Progenitor cell of endocrine pancreas (in vitro differentiated cells): ENCODE data around the gene STK16. TPM values are rescaled to one million over a fixed set of nuclear protein-coding genes. Genes with fewer than 3 reads are reported as not detected.
"Not testable (repeated sequence)": the region's sequence is repeated elsewhere in the genome, so short reads cannot be mapped to it uniquely, and the experiment has no call there.

Source experiments
- DNase-seq: peaks from one replicate; pipeline ENCODE4 v3.0.0; 2021; ENCODE audit warnings: low spot score; ENCODE audit not compliant: unreplicated experiment
- H3K27ac Mint-ChIP-seq: 2 replicates; pipeline ENCODE4 v1.8.0; 2021; ENCODE audit warnings: mild to moderate bottlenecking, moderate library complexity, mixed read lengths
- H3K27me3 Mint-ChIP-seq: 2 replicates; pipeline ENCODE4 v1.8.0; 2021; ENCODE audit warnings: mixed read lengths
- H3K36me3 Mint-ChIP-seq: 2 replicates; pipeline ENCODE4 v1.8.0; 2022; ENCODE audit warnings: mixed read lengths; ENCODE audit not compliant: insufficient read depth
- H3K4me1 Mint-ChIP-seq: 2 replicates; pipeline ENCODE4 v1.8.0; 2021; ENCODE audit warnings: low read depth, mixed read lengths
- H3K4me3 Mint-ChIP-seq: 2 replicates; pipeline ENCODE4 v1.8.0; 2021; ENCODE audit warnings: low read depth, mild to moderate bottlenecking, moderate library complexity, mixed read lengths
- H3K9me3 Mint-ChIP-seq: 2 replicates; pipeline ENCODE4 v1.8.0; 2021; ENCODE audit warnings: low read depth, mixed read lengths
- total RNA-seq: library from RNA; stranded (reverse); gene quantifications from 2 replicates; pipeline ENCODE4 v1.2.1, GENCODE V29; 2021
- TF ChIP-seq, protein P1 (sequence below): fragments of 200-600 bp; sonication (generic); IDR thresholded peaks from one replicate; pipeline ENCODE4 v1.5.0; 2021; ENCODE audit warnings: antibody characterized with exemption, mild to moderate bottlenecking; ENCODE audit not compliant: unreplicated experiment

Gene STK16
- total RNA-seq, 1 donor from 2014 or later = 23.2 TPM

- peaks cover 56% of the 10 kb centered on the region for H3K27me3 Mint-ChIP-seq
- no peaks in the 10 kb centered on the region for H3K36me3 Mint-ChIP-seq
- DNase-seq = no peak
- H3K27ac Mint-ChIP-seq = peak within 1 kb of the TSS; percentile 52
- no peaks in the 10 kb centered on the region for H3K9me3 Mint-ChIP-seq
- TF ChIP-seq, protein P1, sequence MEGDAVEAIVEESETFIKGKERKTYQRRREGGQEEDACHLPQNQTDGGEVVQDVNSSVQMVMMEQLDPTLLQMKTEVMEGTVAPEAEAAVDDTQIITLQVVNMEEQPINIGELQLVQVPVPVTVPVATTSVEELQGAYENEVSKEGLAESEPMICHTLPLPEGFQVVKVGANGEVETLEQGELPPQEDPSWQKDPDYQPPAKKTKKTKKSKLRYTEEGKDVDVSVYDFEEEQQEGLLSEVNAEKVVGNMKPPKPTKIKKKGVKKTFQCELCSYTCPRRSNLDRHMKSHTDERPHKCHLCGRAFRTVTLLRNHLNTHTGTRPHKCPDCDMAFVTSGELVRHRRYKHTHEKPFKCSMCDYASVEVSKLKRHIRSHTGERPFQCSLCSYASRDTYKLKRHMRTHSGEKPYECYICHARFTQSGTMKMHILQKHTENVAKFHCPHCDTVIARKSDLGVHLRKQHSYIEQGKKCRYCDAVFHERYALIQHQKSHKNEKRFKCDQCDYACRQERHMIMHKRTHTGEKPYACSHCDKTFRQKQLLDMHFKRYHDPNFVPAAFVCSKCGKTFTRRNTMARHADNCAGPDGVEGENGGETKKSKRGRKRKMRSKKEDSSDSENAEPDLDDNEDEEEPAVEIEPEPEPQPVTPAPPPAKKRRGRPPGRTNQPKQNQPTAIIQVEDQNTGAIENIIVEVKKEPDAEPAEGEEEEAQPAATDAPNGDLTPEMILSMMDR = no peak
- peaks cover 17% of the 10 kb centered on the region for H3K4me1 Mint-ChIP-seq
- peak within 1 kb of the TSS; percentile 71 for H3K4me3 Mint-ChIP-seq
Measured at GRCh38 chr2:219252900-219253752, 7.8 kb downstream of the STK16 start, which contains the start of gene TUBA4B. TSS of gene TUBA4B (plus strand) at chr2:219253243. CDS start at chr2:219253408, 165 bp downstream.

DNA sequence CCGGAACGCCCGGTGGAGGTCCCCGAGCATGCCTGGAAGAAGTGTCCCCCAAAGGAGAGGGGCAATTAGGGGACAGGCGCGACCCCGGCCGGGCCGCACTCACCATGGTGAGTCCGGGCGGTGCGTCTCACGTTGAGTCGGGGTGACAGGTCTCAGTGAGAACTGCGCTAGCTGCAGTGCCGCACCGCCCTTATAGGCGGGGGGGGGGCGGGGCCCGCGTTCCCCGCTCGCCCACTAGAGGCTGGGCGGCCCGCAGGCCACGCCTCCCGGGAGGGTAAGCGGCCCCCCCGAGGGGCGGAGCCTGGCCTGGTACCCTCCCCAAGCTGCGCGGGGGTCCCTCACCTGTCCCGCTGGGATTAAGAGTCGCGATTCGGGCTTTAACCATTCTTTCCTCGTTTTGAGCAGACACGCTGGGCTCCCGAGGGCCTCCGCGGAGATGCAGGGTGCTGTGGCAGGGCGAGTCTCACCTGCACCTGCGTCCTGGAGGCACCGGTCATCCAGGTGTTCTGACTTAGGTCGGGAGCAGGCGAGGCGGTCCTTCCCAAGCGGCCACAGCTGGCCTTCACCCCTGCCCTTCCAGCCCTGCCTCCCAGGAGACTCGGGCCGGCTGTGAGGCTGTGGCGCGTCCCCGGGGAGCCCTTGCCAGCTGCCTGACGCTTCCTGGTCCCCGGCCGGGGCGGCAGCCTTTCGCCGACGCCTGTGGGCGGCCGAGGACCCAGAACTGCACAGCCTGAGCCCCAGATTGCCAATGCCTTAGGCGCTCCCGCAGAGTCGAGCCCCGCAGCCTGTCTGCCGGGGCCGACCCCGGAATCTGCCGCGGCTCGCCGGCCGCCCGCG is 8.7 kb downstream of the STK16 start, which contains the start of gene TUBA4A:
TSS of gene TUBA4A (minus strand) at position 166 of the 837 bp plus-strand sequence. CDS start at position 106, 60 bp downstream.
- H3K9me3 Mint-ChIP-seq = no peaks in the 10 kb centered on the region
- TF ChIP-seq, protein P1 = no peak
- peak within 1 kb of the TSS; percentile 52 for H3K27ac Mint-ChIP-seq

DNA sequence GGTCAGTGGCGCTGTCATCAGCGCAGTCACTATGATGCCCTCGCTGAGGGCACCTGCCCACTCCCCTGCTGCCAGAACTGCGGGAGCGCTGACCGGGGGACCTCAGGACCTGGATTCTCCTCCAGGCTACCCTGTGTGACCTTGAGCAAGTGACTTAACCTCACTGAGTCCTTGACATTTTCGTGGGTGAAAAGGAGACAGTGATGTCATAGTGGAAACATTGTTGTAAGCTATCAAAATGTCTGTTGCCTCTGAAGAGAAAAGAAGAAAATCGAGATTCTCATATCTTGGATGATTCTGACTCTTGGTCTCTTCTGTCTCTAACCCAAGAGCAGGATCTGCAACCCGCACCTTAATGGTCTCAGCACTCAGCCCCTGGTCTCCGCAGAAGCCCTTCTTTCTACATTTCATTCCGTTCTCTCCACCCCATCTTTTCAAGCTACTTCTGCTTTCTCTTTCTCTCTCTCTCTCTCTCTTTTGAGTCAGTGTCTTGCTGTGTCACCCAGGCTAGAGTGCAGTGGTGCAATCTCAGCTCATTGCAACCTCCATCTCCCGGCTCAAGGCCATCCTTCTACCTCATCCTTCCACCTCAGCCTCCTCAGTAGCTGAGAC is 9.4 kb downstream of the STK16 start:
- DNase-seq = no peak
- H3K9me3 Mint-ChIP-seq = no peaks in the 10 kb centered on the region
- H3K27me3 Mint-ChIP-seq = peaks cover 65% of the 10 kb centered on the region
- H3K4me3 Mint-ChIP-seq = peak overlapping the region; percentile 32
- H3K36me3 Mint-ChIP-seq = no peaks in the 10 kb centered on the region
- peaks cover 5% of the 10 kb centered on the region for H3K4me1 Mint-ChIP-seq
- TF ChIP-seq, protein P1 = no peak
- no peak overlapping the region for H3K27ac Mint-ChIP-seq

More for the DNA sequence above, 8.7 kb downstream of the STK16 start, which contains the start of gene TUBA4A:
- peak; percentile 57 for DNase-seq
- Mint-ChIP-seq H3K27me3 (peaks cover 61% of the 10 kb centered on the region), H3K4me1 (peaks cover 13% of the 10 kb centered on the region), H3K4me3 (peak within 1 kb of the TSS; percentile 71), H3K36me3 (no peaks in the 10 kb centered on the region)

DNA sequence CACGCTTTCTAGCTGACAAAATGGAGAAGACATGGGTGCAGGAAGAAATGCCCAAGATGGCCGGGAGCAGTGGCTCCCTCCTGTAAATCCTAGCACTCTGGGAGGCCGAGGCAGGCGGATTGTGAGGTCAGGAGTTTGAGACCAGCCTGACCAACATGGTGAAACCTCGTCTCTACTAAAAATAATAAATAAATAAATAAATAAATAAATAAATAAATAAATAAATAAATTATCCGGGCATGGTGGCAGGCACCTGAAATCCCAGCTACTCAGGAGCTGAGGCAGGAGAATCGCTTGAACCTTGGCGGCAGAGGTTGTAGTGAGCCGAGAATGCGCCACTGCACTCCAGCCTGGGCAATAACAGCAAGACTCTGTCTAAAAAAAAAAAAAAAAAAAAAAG is 13.7 kb downstream of the STK16 start:
- not testable (repeated sequence) for H3K4me1 Mint-ChIP-seq, DNase-seq, H3K9me3 Mint-ChIP-seq, H3K36me3 Mint-ChIP-seq, H3K4me3 Mint-ChIP-seq, H3K27ac Mint-ChIP-seq
- H3K27me3 Mint-ChIP-seq = peaks cover 59% of the 10 kb centered on the region

DNA sequence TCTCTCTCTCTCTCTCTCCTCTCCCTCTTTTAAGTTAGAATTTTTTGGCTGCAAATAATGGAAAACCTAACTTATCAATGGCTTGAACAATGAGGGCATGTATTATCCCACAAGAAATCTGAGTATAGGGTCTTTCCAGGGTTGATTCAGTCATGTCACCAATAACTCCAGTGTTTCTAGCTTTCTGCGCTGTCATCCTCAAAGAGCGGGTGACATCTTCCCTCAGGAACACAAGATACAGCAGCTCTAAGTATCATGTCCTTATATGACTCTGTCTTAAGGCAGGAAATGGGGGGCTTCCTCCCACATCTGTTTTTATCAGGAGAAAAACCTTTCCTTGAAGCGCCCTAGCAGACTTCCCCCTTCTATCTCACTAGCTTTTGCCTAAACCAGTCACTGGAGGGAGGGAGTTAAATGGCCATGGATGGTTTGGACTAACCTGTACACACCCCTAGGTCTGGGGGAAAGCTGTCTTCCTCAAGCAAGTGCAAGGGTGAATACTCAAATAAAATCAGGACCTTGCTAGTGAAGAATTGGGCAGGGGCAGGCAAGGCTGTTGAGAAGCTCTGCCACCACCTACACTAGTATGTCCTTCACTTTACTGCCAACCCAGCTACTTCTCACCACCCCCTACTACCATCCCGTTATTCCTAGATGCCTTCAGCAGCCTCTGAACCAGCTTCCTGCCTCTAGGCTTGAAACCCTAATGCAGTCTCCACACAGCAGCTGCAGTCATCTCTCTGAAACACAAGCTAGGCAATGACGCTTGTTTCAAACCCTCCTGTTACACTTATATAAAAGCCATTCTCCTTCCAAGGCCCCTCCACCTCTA is 16.0 kb downstream of the STK16 start:
- Mint-ChIP-seq H3K4me1 (no peaks in the 10 kb centered on the region), H3K27me3 (peaks cover 41% of the 10 kb centered on the region), H3K4me3 (no peak overlapping the region), H3K27ac (no peak overlapping the region), H3K9me3 (no peaks in the 10 kb centered on the region), H3K36me3 (no peaks in the 10 kb centered on the region)
- no peak for DNase-seq
- TF ChIP-seq, protein P1 = no peak
